SK-N-SH (cell line): ENCODE measurements around the gene FAM149B1.

Source experiments
- CTCF ChIP-seq: fragments of 200-600 bp; sonication (generic); IDR thresholded peaks from 2 replicates; pipeline ENCODE4 v1.6.1; 2017; ENCODE audit warnings: antibody characterized with exemption, mild to moderate bottlenecking, moderate library complexity
- EP300 ChIP-seq, 2 experiments: IDR thresholded peaks; 2 replicates each; pipeline versions ENCODE4 v1.4.0 to v1.6.1; 2012; ENCODE audit warnings: borderline replicate concordance in 1 of 2, low read depth in 1 of 2, low read length in 1 of 2
- POLR2AphosphoS5 ChIP-seq: IDR thresholded peaks from 2 replicates; pipeline ENCODE4 v1.6.1; 2012; ENCODE audit warnings: low read depth, low read length
- RAD21 ChIP-seq: IDR thresholded peaks from 2 replicates; pipeline ENCODE4 v1.6.1; 2012; ENCODE audit warnings: mild to moderate bottlenecking, low read length
- SMC3 ChIP-seq: IDR thresholded peaks from 2 replicates; pipeline ENCODE4 v1.6.1; 2012; ENCODE audit warnings: low read depth, low read length, improper control_type of control experiment
- TAF1 ChIP-seq: IDR thresholded peaks from 2 replicates; pipeline ENCODE4 v1.6.1; 2012; ENCODE audit warnings: low read depth, mild to moderate bottlenecking, low read length, moderate library complexity, borderline replicate concordance

- no peak for TF ChIP-seq CTCF
- TF ChIP-seq TAF1 = no peak
- TF ChIP-seq EP300 (IDR thresholded peaks at IDR 0.05; ENCODE audit: borderline replicate concordance in 1 of 2, low read depth in 1 of 2, low read length in 1 of 2) = no peak
- no peak for TF ChIP-seq RAD21
- no peak for TF ChIP-seq POLR2AphosphoS5
- no peak for TF ChIP-seq SMC3
These were observed 4.9 kb downstream of the FAM149B1 start for GRCh38 chr10:73172867-73173266.
